ENCODE results near the gene MARF1. TPM values are rescaled to one million over a fixed set of nuclear protein-coding genes. Genes with fewer than 3 reads are reported as not detected.

Gene MARF1
- total RNA-seq, 1 experiment from 2014 or later: 59.4 TPM

DNA sequence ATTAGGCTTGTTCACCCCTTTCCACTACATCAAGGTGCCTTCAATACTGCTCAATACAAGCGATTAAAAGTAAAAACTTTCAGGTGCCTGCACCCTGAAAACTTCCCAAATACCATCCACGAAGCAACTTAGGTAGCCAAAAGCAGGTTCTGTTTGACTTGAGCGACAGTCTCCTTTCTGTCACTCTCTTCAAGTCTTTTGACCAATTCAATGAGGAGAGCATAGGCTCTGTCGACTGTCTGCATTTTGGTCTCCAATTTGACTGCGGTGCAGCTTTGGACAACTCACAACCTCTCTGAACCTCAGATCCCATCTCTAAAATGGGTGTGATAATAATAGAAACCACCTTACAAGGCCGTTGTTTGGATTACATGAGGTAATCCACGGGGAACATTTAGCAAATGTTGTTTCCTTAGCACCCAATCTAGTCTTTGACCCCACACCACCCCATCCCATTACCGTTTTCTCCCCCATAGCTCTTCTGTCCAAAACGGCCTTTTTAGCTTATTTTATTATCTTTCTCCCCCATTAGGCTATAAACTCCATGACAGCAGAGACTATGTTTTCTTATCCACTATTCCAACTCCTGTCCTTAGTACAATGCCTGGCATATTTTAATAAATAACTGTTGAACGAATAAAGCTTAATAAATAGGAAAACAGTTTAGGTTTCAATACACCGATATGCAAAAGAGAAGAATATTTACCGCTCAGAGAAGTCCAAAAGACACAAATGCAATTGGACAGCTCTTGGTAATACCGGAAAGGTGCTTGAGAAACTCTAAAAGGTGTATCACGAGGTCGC lies 999 bp downstream of the MARF1 start:
- Histone ChIP-seq H3K36me3 (ENCODE audit: control insufficient read depth in 1 of 2, insufficient read depth in 2 of 2, low read length in 2 of 2) (peaks cover 9 to 14% of the 10 kb centered on the region in 2 experiments), H3K4me3 (replicated peaks in 1 of 2; ENCODE audit: low read depth in 1 of 2, low read length in 2 of 2) (peak overlapping the region; percentile 72 to 76), H3K4me1 (ENCODE audit: control insufficient read depth in 1 of 2, insufficient read depth in 2 of 2, low read length in 2 of 2) (peaks cover 33 to 43% of the 10 kb centered on the region in 2 experiments), H4K20me1 (ENCODE audit: insufficient read depth) (no peaks in the 10 kb centered on the region), H3K27me3 (ENCODE audit: insufficient read depth, low read length) (no peaks in the 10 kb centered on the region), H3K9me3 (ENCODE audit: control insufficient read depth in 1 of 2, insufficient read depth in 1 of 2, low read depth in 1 of 2, low read length in 2 of 2) (no peaks in the 10 kb centered on the region), H3K79me2 (ENCODE audit: insufficient read depth, low read length) (peaks cover 31% of the 10 kb centered on the region), H3K4me2 (ENCODE audit: low read length) (peak overlapping the region; percentile 81), H3K9ac (ENCODE audit: low read length) (peak overlapping the region; percentile 90), H3K9me2 (ENCODE audit: insufficient read depth) (no peaks in the 10 kb centered on the region), H2AFZ (ENCODE audit: low read depth, low read length, poor library complexity, severe bottlenecking) (no peak overlapping the region), H3K27ac (ENCODE audit: low read depth, low read length) (peak overlapping the region; percentile 74)
- TF ChIP-seq JUND (IDR thresholded peaks at IDR 0.05) (0 out of 2 replicates have a peak, but pooled peaks have one; percentile 14), RAD21 (IDR thresholded peaks at IDR 0.05; ENCODE audit: low read depth) (no peak)
- RAD21 ChIA-PET (ENCODE audit: low non-redundant PET in 1 of 2, low total read pairs in 2 of 2, uncharacterized antibody in 2 of 2, unreplicated experiment in 2 of 2): interaction anchor here in 1 of 2 experiments (0.7 kb wide), 1 partner anchor 52 kb away, joined by 3 read pairs; no protein-coding TSS in a partner anchor
- no peak for ATAC-seq
- BruUV-seq (replicated peaks): TSS peak; percentile 45
- intact Hi-C loops (cut with micrococcal nuclease): loop anchor here (2.0 kb wide), 2 partner anchors 51 to 147 kb away; no protein-coding TSS in a partner anchor
- CTCF ChIA-PET: no interaction called here
- DNase-seq (ENCODE audit: low read depth, low spot score): no peak
- POLR2A ChIA-PET: interaction anchor here (1.0 to 3.7 kb wide), 4 partner anchors 28 to 91 kb away, joined by 4 to 18 read pairs (median 6); no protein-coding TSS in a partner anchor

GRCh38 chr16:15640966-15641365 lies 2.0 kb downstream of the MARF1 start:
- POLR2A ChIA-PET: no interaction called here

More at GRCh38 chr16:15640966-15641365, 2.0 kb downstream of the MARF1 start:
- Histone ChIP-seq H3K4me2 (ENCODE audit: low read length) (peak overlapping the region; percentile 81; the same call in 1 of the 2 replicates), H3K79me2 (ENCODE audit: insufficient read depth, low read length) (peaks cover 31% of the 10 kb centered on the region), H3K4me3 (replicated peaks in 1 of 2; ENCODE audit: low read depth in 1 of 2, low read length in 2 of 2) (no peak overlapping the region), H3K9ac (ENCODE audit: low read length) (no peak overlapping the region), H3K36me3 (ENCODE audit: control insufficient read depth in 1 of 2, insufficient read depth in 2 of 2, low read length in 2 of 2) (peaks cover 14 to 21% of the 10 kb centered on the region in 2 experiments), H2AFZ (ENCODE audit: low read depth, low read length, poor library complexity, severe bottlenecking) (no peak overlapping the region), H3K4me1 (ENCODE audit: control insufficient read depth in 1 of 2, insufficient read depth in 2 of 2, low read length in 2 of 2) (peaks cover 28 to 33% of the 10 kb centered on the region in 2 experiments), H3K9me2 (ENCODE audit: insufficient read depth) (no peaks in the 10 kb centered on the region), H3K27ac (ENCODE audit: low read depth, low read length) (no peak overlapping the region), H3K9me3 (ENCODE audit: control insufficient read depth in 1 of 2, insufficient read depth in 1 of 2, low read depth in 1 of 2, low read length in 2 of 2) (no peaks in the 10 kb centered on the region), H3K27me3 (ENCODE audit: insufficient read depth, low read length) (no peaks in the 10 kb centered on the region), H4K20me1 (ENCODE audit: insufficient read depth) (no peaks in the 10 kb centered on the region)
- BruUV-seq (replicated peaks): no TSS peak
- TF ChIP-seq SIN3A (IDR thresholded peaks at IDR 0.05; ENCODE audit: low read depth) (no peak), ELF1 (IDR thresholded peaks at IDR 0.05; ENCODE audit: borderline replicate concordance, low read depth) (no peak), CBX3 (IDR thresholded peaks at IDR 0.05; ENCODE audit: low read depth) (no peak), JUND (IDR thresholded peaks at IDR 0.05) (no peak), POLR2AphosphoS5 (IDR thresholded peaks at IDR 0.05; ENCODE audit: low read depth, low read length) (no peak), CEBPB (IDR thresholded peaks at IDR 0.05; ENCODE audit: low read depth) (no peak), ZFX (IDR thresholded peaks at IDR 0.05) (no peak), EGR1 (IDR thresholded peaks at IDR 0.05; ENCODE audit: low read depth) (no peak), ZBTB33 (IDR thresholded peaks at IDR 0.05; ENCODE audit: extremely low read depth, insufficient replicate concordance, low read length) (no peak)
- TF ChIP-seq, protein P1, sequence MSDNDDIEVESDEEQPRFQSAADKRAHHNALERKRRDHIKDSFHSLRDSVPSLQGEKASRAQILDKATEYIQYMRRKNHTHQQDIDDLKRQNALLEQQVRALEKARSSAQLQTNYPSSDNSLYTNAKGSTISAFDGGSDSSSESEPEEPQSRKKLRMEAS (IDR thresholded peaks at IDR 0.05): no peak
- TF ChIP-seq, protein P2, sequence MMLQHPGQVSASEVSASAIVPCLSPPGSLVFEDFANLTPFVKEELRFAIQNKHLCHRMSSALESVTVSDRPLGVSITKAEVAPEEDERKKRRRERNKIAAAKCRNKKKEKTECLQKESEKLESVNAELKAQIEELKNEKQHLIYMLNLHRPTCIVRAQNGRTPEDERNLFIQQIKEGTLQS (IDR thresholded peaks at IDR 0.05): no peak
- CTCF ChIA-PET: no interaction called here
- intact Hi-C loops (cut with micrococcal nuclease): no loop called here
- no peak for DNase-seq (ENCODE audit: low read depth, low spot score)
- no peak for ATAC-seq
- RAD21 ChIA-PET (ENCODE audit: low non-redundant PET in 1 of 2, low total read pairs in 2 of 2, uncharacterized antibody in 2 of 2, unreplicated experiment in 2 of 2): no interaction called here

Data from HCT116 (cell line).